Measurements from ENCODE around the gene TST. TPM values are rescaled to one million over a fixed set of nuclear protein-coding genes. Genes with fewer than 3 reads are reported as not detected.

TST gene
- total RNA-seq, 2 donors from 2014 or later = 0.60 to 10.7 TPM

- H3K36me3 Mint-ChIP-seq (ENCODE audit: low read depth) = no peaks in the 10 kb centered on the region
- no peak overlapping the region for H3K27ac Mint-ChIP-seq
- peaks cover 40% of the 10 kb centered on the region for H3K27me3 Mint-ChIP-seq
- H3K9me3 ChIP-seq (ENCODE audit: control insufficient read depth, low read length, poor library complexity, severe bottlenecking) = peaks cover 14% of the 10 kb centered on the region
- no peak overlapping the region for H3K4me3 Mint-ChIP-seq
- no peaks in the 10 kb centered on the region for H3K4me1 Mint-ChIP-seq
- DNase-seq (no peak), ATAC-seq (no peak)
Measured at GRCh38 chr22:36988075-36988832, 31.0 kb downstream of the TST start.

- H3K27ac Mint-ChIP-seq = no peak overlapping the region
- ATAC-seq = no peak
- no peaks in the 10 kb centered on the region for H3K4me1 Mint-ChIP-seq
- peaks cover 14% of the 10 kb centered on the region for H3K9me3 ChIP-seq (ENCODE audit: control insufficient read depth, low read length, poor library complexity, severe bottlenecking)
- no peak for DNase-seq
- H3K4me3 Mint-ChIP-seq = no peak overlapping the region
- H3K36me3 Mint-ChIP-seq (ENCODE audit: low read depth) = no peaks in the 10 kb centered on the region
- H3K27me3 Mint-ChIP-seq = peaks cover 46% of the 10 kb centered on the region
Measured at GRCh38 chr22:36986242-36986821, 32.9 kb downstream of the TST start.

GRCh38 chr22:36985211-36985889, 33.9 kb downstream of the TST start:
- no peaks in the 10 kb centered on the region for H3K36me3 Mint-ChIP-seq (ENCODE audit: low read depth)
- no peak for ATAC-seq

GRCh38 chr22:36982136-36982535, 37.1 kb downstream of the TST start:
- Mint-ChIP-seq H3K36me3 (ENCODE audit: low read depth) (no peaks in the 10 kb centered on the region), H3K27ac (no peak overlapping the region), H3K27me3 (peaks cover 22% of the 10 kb centered on the region), H3K4me1 (peaks cover 8% of the 10 kb centered on the region), H3K4me3 (peak overlapping the region; percentile 33)
- H3K9me3 ChIP-seq (ENCODE audit: control insufficient read depth, low read length, poor library complexity, severe bottlenecking) = peaks cover 14% of the 10 kb centered on the region
- no peak for ATAC-seq
- no peak for DNase-seq

More at GRCh38 chr22:36985211-36985889, 33.9 kb downstream of the TST start:
- H3K9me3 ChIP-seq (ENCODE audit: control insufficient read depth, low read length, poor library complexity, severe bottlenecking) = peaks cover 14% of the 10 kb centered on the region
- Mint-ChIP-seq H3K27ac (no peak overlapping the region), H3K4me3 (no peak overlapping the region), H3K4me1 (no peaks in the 10 kb centered on the region), H3K27me3 (peaks cover 39% of the 10 kb centered on the region)
- no peak for DNase-seq

- no peak overlapping the region for H3K27ac Mint-ChIP-seq
- no peak for DNase-seq
Measured at GRCh38 chr22:36981247-36981775, 37.9 kb downstream of the TST start.

GRCh38 chr22:36979016-36979910, 40.0 kb downstream of the TST start:
- peaks cover 11% of the 10 kb centered on the region for H3K4me1 Mint-ChIP-seq
- H3K36me3 Mint-ChIP-seq (ENCODE audit: low read depth) = no peaks in the 10 kb centered on the region
- H3K27me3 Mint-ChIP-seq = peaks cover 22% of the 10 kb centered on the region
- no peak for DNase-seq
- H3K27ac Mint-ChIP-seq = peak overlapping the region; percentile 2
- no peaks in the 10 kb centered on the region for H3K9me3 ChIP-seq (ENCODE audit: control insufficient read depth, low read length, poor library complexity, severe bottlenecking)
- H3K4me3 Mint-ChIP-seq = no peak overlapping the region
- ATAC-seq = no peak

More at GRCh38 chr22:36981247-36981775, 37.9 kb downstream of the TST start:
- H3K4me1 Mint-ChIP-seq = peaks cover 11% of the 10 kb centered on the region
- H3K36me3 Mint-ChIP-seq (ENCODE audit: low read depth) = no peaks in the 10 kb centered on the region
- ATAC-seq = no peak
- H3K4me3 Mint-ChIP-seq = no peak overlapping the region
- H3K9me3 ChIP-seq (ENCODE audit: control insufficient read depth, low read length, poor library complexity, severe bottlenecking) = peaks cover 11% of the 10 kb centered on the region
- peaks cover 22% of the 10 kb centered on the region for H3K27me3 Mint-ChIP-seq

- Mint-ChIP-seq H3K27ac (peak overlapping the region; percentile 88), H3K4me3 (peak overlapping the region; percentile 97), H3K27me3 (peaks cover 16% of the 10 kb centered on the region), H3K36me3 (ENCODE audit: low read depth) (no peaks in the 10 kb centered on the region), H3K4me1 (peaks cover 11% of the 10 kb centered on the region)
- H3K9me3 ChIP-seq (ENCODE audit: control insufficient read depth, low read length, poor library complexity, severe bottlenecking) = no peaks in the 10 kb centered on the region
- DNase-seq = peak; percentile 83 to 86 (median 84)
- peak; percentile 90 for ATAC-seq
Measured at GRCh38 chr22:36977947-36978660, 41.1 kb downstream of the TST start.

GRCh38 chr22:36977401-36977861, 41.8 kb downstream of the TST start:
- ATAC-seq (peak; percentile 92), DNase-seq (peak; percentile 55 to 71 (median 61))
- peak overlapping the region; percentile 88 for H3K27ac Mint-ChIP-seq
- H3K4me1 Mint-ChIP-seq = peaks cover 11% of the 10 kb centered on the region
- no peaks in the 10 kb centered on the region for H3K9me3 ChIP-seq (ENCODE audit: control insufficient read depth, low read length, poor library complexity, severe bottlenecking)
- no peaks in the 10 kb centered on the region for H3K36me3 Mint-ChIP-seq (ENCODE audit: low read depth)
- H3K4me3 Mint-ChIP-seq = peak overlapping the region; percentile 97
- H3K27me3 Mint-ChIP-seq = peaks cover 9% of the 10 kb centered on the region

- ATAC-seq (no peak), DNase-seq (no peak)
- H3K27me3 Mint-ChIP-seq = peaks cover 4% of the 10 kb centered on the region
- peak overlapping the region; percentile 97 for H3K4me3 Mint-ChIP-seq
- peaks cover 11% of the 10 kb centered on the region for H3K4me1 Mint-ChIP-seq
- no peaks in the 10 kb centered on the region for H3K36me3 Mint-ChIP-seq (ENCODE audit: low read depth)
- H3K27ac Mint-ChIP-seq = peak overlapping the region; percentile 88
- H3K9me3 ChIP-seq (ENCODE audit: control insufficient read depth, low read length, poor library complexity, severe bottlenecking) = no peaks in the 10 kb centered on the region
Measured at GRCh38 chr22:36976606-36977005, 42.6 kb downstream of the TST start.

- H3K4me3 Mint-ChIP-seq = no peak overlapping the region
- DNase-seq = no peak
- H3K9me3 ChIP-seq (ENCODE audit: control insufficient read depth, low read length, poor library complexity, severe bottlenecking) = no peaks in the 10 kb centered on the region
- no peak for ATAC-seq
- H3K27me3 Mint-ChIP-seq = no peaks in the 10 kb centered on the region
- H3K4me1 Mint-ChIP-seq = no peaks in the 10 kb centered on the region
- H3K36me3 Mint-ChIP-seq (ENCODE audit: low read depth) = no peaks in the 10 kb centered on the region
- no peak overlapping the region for H3K27ac Mint-ChIP-seq
Measured at GRCh38 chr22:36971341-36972125, 47.7 kb downstream of the TST start.

- no peaks in the 10 kb centered on the region for H3K27me3 Mint-ChIP-seq
- no peak for ATAC-seq
- no peak for DNase-seq
- peak overlapping the region; percentile 59 for H3K4me3 Mint-ChIP-seq
- no peak overlapping the region for H3K27ac Mint-ChIP-seq
- no peaks in the 10 kb centered on the region for H3K36me3 Mint-ChIP-seq (ENCODE audit: low read depth)
- no peaks in the 10 kb centered on the region for H3K4me1 Mint-ChIP-seq
- no peaks in the 10 kb centered on the region for H3K9me3 ChIP-seq (ENCODE audit: control insufficient read depth, low read length, poor library complexity, severe bottlenecking)
Measured at GRCh38 chr22:36968249-36968964, 50.8 kb downstream of the TST start.
